GM21528 (cell line): ENCODE measurements around the gene SERTM1.

Experiments
- ATAC-seq: cut with Tn5 transposase; IDR thresholded peaks from one replicate; pipeline ENCODE4 v1.9.1; 2021; ENCODE audit warnings: mild to moderate bottlenecking, moderate library complexity; ENCODE audit not compliant: unreplicated experiment, low FRiP score

SERTM1 gene

GRCh38 chr13:36709136-36709890 is 35.5 kb downstream of the SERTM1 start:
- ATAC-seq, result no peak

GRCh38 chr13:36710396-36710795 is 36.6 kb downstream of the SERTM1 start:
- ATAC-seq, result no peak

GRCh38 chr13:36712290-36712689 is 38.5 kb downstream of the SERTM1 start:
- no peak for ATAC-seq

- no peak for ATAC-seq
These were observed 39.0 kb downstream of the SERTM1 start for GRCh38 chr13:36712770-36713169.

- ATAC-seq, result no peak
These were observed 40.1 kb downstream of the SERTM1 start for GRCh38 chr13:36713887-36714286.

- ATAC-seq, result no peak
These were observed 42.0 kb downstream of the SERTM1 start for GRCh38 chr13:36715841-36716240.

GRCh38 chr13:36717017-36717416 is 43.2 kb downstream of the SERTM1 start:
- no peak for ATAC-seq

GRCh38 chr13:36717966-36718545 is 44.2 kb downstream of the SERTM1 start:
- ATAC-seq, result no peak

GRCh38 chr13:36718686-36719085 is 44.9 kb downstream of the SERTM1 start:
- ATAC-seq, result no peak

- no peak for ATAC-seq
These were observed 50.3 kb downstream of the SERTM1 start for GRCh38 chr13:36724141-36724540.

- no peak for ATAC-seq
These were observed 52.1 kb downstream of the SERTM1 start for GRCh38 chr13:36725936-36726335.

- ATAC-seq, result no peak
These were observed 54.2 kb downstream of the SERTM1 start for GRCh38 chr13:36728006-36728405.

- no peak for ATAC-seq
These were observed 62.4 kb downstream of the SERTM1 start for GRCh38 chr13:36736119-36736726.

- no peak for ATAC-seq
These were observed 63.8 kb downstream of the SERTM1 start for GRCh38 chr13:36737524-36738083.

- no peak for ATAC-seq
These were observed 71.6 kb downstream of the SERTM1 start for GRCh38 chr13:36745436-36745835.

- ATAC-seq, result no peak
These were observed 72.2 kb downstream of the SERTM1 start for GRCh38 chr13:36746051-36746450.
